Measurements from ENCODE around the gene TNRC6B. TPM values are rescaled to one million over a fixed set of nuclear protein-coding genes. Genes with fewer than 3 reads are reported as not detected.
A peak's percentile ranks its signal among the peaks of the same experiment; 100 is the strongest.
"Not testable (repeated sequence)": the region's sequence is repeated elsewhere in the genome, so short reads cannot be mapped to it uniquely, and the experiment has no call there.

TNRC6B gene
- total RNA-seq, 1 experiment from 2014 or later = 62.7 TPM

GRCh38 chr22:40181323-40181722, 3.6 kb downstream of the TNRC6B start:
- no peak for TF ChIP-seq CTCF (conservative IDR thresholded peaks at IDR 0.05)
- no peak for TF ChIP-seq EZH2 (IDR thresholded peaks at IDR 0.05; ENCODE audit: low read depth)
- BruUV-seq (replicated peaks) = no TSS peak
- H3F3A ChIP-seq (ENCODE audit: insufficient read depth, low read depth) = peaks cover 12% of the 10 kb centered on the region
- no peaks in the 10 kb centered on the region for H3K9me2 ChIP-seq (ENCODE audit: insufficient read depth)
- intact Hi-C loops (cut with micrococcal nuclease; ENCODE audit: unreplicated experiment) = no loop called here
- H3K4me3 ChIP-seq = no peak overlapping the region
- ChIA-PET CTCF (no interaction called here), POLR2A (ENCODE audit: unreplicated experiment) (interaction anchor here (0.6 to 0.7 kb wide), 3 partner anchors 10 to 552 kb away, joined by 3 to 5 read pairs (median 5); no protein-coding TSS in a partner anchor)
- H3K4me2 ChIP-seq = no peak overlapping the region
- H3K36me3 ChIP-seq (ENCODE audit: low read depth) = no peaks in the 10 kb centered on the region
- peaks cover 11% of the 10 kb centered on the region for H4K20me1 ChIP-seq (ENCODE audit: insufficient read depth)
- DNase-seq = no peak
- H3K27me3 ChIP-seq (ENCODE audit: insufficient read depth, low read depth) = no peaks in the 10 kb centered on the region
- H2AFZ ChIP-seq = no peak overlapping the region
- H3K27ac ChIP-seq = no peak overlapping the region
- H3K79me2 ChIP-seq (ENCODE audit: low read depth) = peaks cover 85% of the 10 kb centered on the region
- no peaks in the 10 kb centered on the region for H3K9me3 ChIP-seq (ENCODE audit: insufficient read depth, low read depth)
- peaks cover 37% of the 10 kb centered on the region for H3K4me1 ChIP-seq (replicated peaks; ENCODE audit: insufficient read depth)

DNA sequence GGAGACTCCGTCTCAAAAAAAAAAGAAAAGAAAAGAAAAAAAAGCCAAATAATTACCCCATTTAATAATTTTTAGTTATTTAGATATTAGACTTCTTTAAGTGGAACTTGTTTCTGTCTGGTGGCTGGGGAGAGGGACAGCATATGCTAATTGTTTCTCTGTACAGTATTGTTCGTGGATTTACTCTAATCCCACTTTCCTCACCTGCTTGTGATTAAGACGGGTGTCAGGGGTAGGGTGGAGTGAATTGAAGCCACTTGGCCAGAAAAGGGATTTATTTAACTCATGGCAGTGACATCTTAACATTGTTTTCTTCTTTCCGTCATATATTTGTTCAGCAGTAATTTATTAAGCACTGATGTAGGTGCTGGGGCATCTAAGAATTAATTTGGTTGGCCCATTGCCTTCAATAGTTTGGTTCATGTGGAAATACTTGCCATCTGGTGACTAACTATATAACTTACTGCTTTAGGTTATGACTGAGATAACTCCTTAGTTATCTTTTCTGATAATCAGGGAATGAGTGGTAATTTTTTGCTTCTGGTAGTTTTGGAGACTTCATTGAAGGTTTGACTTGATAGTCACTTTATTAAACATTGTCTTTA, 4.6 kb downstream of the TNRC6B start:
- no TSS peak for BruUV-seq (replicated peaks)
- POLR2A ChIA-PET (ENCODE audit: unreplicated experiment) = no interaction called here
- H3K4me1 ChIP-seq (replicated peaks; ENCODE audit: insufficient read depth) = peaks cover 27% of the 10 kb centered on the region
- H3F3A ChIP-seq (ENCODE audit: insufficient read depth, low read depth) = peaks cover 2% of the 10 kb centered on the region
- no peaks in the 10 kb centered on the region for H3K27me3 ChIP-seq (ENCODE audit: insufficient read depth, low read depth)
- no peak for TF ChIP-seq EZH2 (IDR thresholded peaks at IDR 0.05; ENCODE audit: low read depth)
- TF ChIP-seq CTCF (conservative IDR thresholded peaks at IDR 0.05) = no peak
- H3K36me3 ChIP-seq (ENCODE audit: low read depth) = no peaks in the 10 kb centered on the region
- 0 out of 2 replicates have a peak overlapping the region, but pooled peaks have one; percentile 17 for H3K4me2 ChIP-seq
- intact Hi-C loops (cut with micrococcal nuclease; ENCODE audit: unreplicated experiment) = no loop called here
- no peak overlapping the region for H3K4me3 ChIP-seq
- no peak for DNase-seq
- CTCF ChIA-PET = no interaction called here
- no peak overlapping the region for H2AFZ ChIP-seq
- H3K79me2 ChIP-seq (ENCODE audit: low read depth) = peaks cover 92% of the 10 kb centered on the region
- H3K9me3 ChIP-seq (ENCODE audit: insufficient read depth, low read depth) = no peaks in the 10 kb centered on the region
- no peaks in the 10 kb centered on the region for H3K9me2 ChIP-seq (ENCODE audit: insufficient read depth)
- peaks cover 11% of the 10 kb centered on the region for H4K20me1 ChIP-seq (ENCODE audit: insufficient read depth)
- no peak overlapping the region for H3K27ac ChIP-seq

DNA sequence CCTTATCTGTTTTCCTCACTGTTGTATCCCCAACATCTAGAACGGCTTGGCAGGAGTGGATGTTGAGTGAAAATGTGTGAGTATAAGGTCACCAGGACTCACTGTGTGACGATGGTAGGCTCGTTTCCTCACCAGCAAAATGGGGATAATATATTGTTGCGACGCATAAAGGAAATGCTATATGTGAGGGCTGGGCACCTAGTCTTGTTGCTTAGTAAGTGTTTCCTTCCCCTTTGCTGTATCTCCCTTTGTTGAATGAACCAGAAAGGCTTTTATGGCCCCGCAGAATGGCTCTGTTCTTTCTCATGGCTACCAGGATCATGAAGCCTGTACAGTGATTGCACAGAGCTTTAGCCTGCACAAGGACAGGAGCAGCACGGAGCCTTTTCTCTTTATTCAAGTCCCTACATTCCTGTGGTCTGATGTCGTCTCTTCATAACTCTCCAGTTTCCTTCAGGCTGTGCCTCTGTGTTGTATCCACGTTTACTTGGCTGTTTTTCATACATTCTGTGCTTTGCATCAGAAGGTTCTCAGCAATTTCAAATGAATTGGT, 5.4 kb downstream of the TNRC6B start:
- Histone ChIP-seq H3K4me1 (replicated peaks; ENCODE audit: insufficient read depth) (peaks cover 25% of the 10 kb centered on the region), H3K36me3 (ENCODE audit: low read depth) (no peaks in the 10 kb centered on the region), H2AFZ (no peak overlapping the region), H3K9me2 (ENCODE audit: insufficient read depth) (no peaks in the 10 kb centered on the region), H3K79me2 (ENCODE audit: low read depth) (peaks cover 96% of the 10 kb centered on the region), H3K27me3 (ENCODE audit: insufficient read depth, low read depth) (no peaks in the 10 kb centered on the region), H3K27ac (no peak overlapping the region), H4K20me1 (ENCODE audit: insufficient read depth) (peaks cover 11% of the 10 kb centered on the region), H3K9me3 (ENCODE audit: insufficient read depth, low read depth) (no peaks in the 10 kb centered on the region), H3K4me3 (no peak overlapping the region), H3K4me2 (0 out of 2 replicates have a peak overlapping the region, but pooled peaks have one; percentile 17), H3F3A (ENCODE audit: insufficient read depth, low read depth) (no peaks in the 10 kb centered on the region)
- peak; percentile 18 to 70 for DNase-seq
- ChIA-PET CTCF (no interaction called here), POLR2A (ENCODE audit: unreplicated experiment) (no interaction called here)
- TF ChIP-seq EZH2 (IDR thresholded peaks at IDR 0.05; ENCODE audit: low read depth) = no peak
- TF ChIP-seq CTCF (conservative IDR thresholded peaks at IDR 0.05) = no peak
- BruUV-seq (replicated peaks) = no TSS peak
- intact Hi-C loops (cut with micrococcal nuclease; ENCODE audit: unreplicated experiment) = no loop called here

DNA sequence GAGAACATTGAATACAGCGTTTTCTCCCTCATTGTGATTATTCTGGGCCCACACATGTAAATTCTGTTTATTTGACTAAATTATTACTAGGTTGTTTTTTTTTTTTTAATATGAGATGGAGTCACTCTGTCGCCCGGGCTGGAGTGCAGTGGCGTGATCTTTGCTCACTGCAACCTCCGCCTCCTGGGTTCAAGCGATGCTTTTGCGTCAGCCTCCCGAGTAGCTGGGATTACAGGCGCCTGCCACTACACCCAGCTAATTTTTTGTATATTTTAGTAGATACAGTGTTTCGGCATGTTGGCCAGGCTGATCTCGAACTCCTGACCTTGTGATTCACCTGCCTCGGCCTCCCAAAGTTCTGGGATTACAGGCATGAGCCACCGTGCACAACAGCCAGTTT, 5.9 kb downstream of the TNRC6B start:
- BruUV-seq (replicated peaks); CTCF ChIA-PET; H3K9me2 ChIP-seq (ENCODE audit: insufficient read depth); intact Hi-C loops (cut with micrococcal nuclease; ENCODE audit: unreplicated experiment); H3K4me2 ChIP-seq; H3K27ac ChIP-seq; H3K27me3 ChIP-seq (ENCODE audit: insufficient read depth, low read depth); DNase-seq; POLR2A ChIA-PET (ENCODE audit: unreplicated experiment); H3K9me3 ChIP-seq (ENCODE audit: insufficient read depth, low read depth); H2AFZ ChIP-seq; H3K4me3 ChIP-seq; H3K36me3 ChIP-seq (ENCODE audit: low read depth); H3F3A ChIP-seq (ENCODE audit: insufficient read depth, low read depth): not testable (repeated sequence)
- peaks cover 96% of the 10 kb centered on the region for H3K79me2 ChIP-seq (ENCODE audit: low read depth)
- H4K20me1 ChIP-seq (ENCODE audit: insufficient read depth) = peaks cover 11% of the 10 kb centered on the region
- H3K4me1 ChIP-seq (replicated peaks; ENCODE audit: insufficient read depth) = peaks cover 25% of the 10 kb centered on the region

All from PC-9 (cell line).